Neural crest cell (in vitro differentiated cells): ENCODE data around the gene TMC1. TPM values are rescaled to one million over a fixed set of nuclear protein-coding genes. Genes with fewer than 3 reads are reported as not detected.

Experiments
- DNase-seq: peaks from one replicate; pipeline ENCODE4 v3.0.0; 2021; ENCODE audit warnings: low read depth, mixed read lengths, low spot score
- H3K27ac Mint-ChIP-seq: one replicate; pipeline ENCODE4 v1.8.0; 2021; ENCODE audit warnings: mild to moderate bottlenecking, mixed read lengths; ENCODE audit not compliant: unreplicated experiment
- H3K27me3 Mint-ChIP-seq: 2 replicates; pipeline ENCODE4 v1.8.0; 2021; ENCODE audit warnings: low read depth, mild to moderate bottlenecking, mixed read lengths
- H3K36me3 Mint-ChIP-seq: 2 replicates; pipeline ENCODE4 v1.8.0; 2021; ENCODE audit warnings: low read depth, mild to moderate bottlenecking, mixed read lengths
- H3K4me1 Mint-ChIP-seq: 2 replicates; pipeline ENCODE4 v1.8.0; 2021; ENCODE audit warnings: mixed read lengths
- H3K4me3 Mint-ChIP-seq: one replicate; pipeline ENCODE4 v1.8.0; 2021; ENCODE audit warnings: mild to moderate bottlenecking, mixed read lengths
- H3K9me3 Mint-ChIP-seq: 2 replicates; pipeline ENCODE4 v1.8.0; 2021; ENCODE audit warnings: mixed read lengths
- total RNA-seq: library from RNA; stranded (reverse); gene quantifications from 2 replicates; pipeline ENCODE4 v1.2.1, GENCODE V29; 2021
- TF ChIP-seq, protein P1 (sequence below): fragments of 200-600 bp; sonication (generic); conservative IDR thresholded peaks from 2 replicates; pipeline ENCODE4 v1.5.0; 2021; ENCODE audit warnings: antibody characterized with exemption, mild to moderate bottlenecking

The TMC1 gene
- total RNA-seq, 1 donor from 2014 or later: 0.33 TPM

DNA sequence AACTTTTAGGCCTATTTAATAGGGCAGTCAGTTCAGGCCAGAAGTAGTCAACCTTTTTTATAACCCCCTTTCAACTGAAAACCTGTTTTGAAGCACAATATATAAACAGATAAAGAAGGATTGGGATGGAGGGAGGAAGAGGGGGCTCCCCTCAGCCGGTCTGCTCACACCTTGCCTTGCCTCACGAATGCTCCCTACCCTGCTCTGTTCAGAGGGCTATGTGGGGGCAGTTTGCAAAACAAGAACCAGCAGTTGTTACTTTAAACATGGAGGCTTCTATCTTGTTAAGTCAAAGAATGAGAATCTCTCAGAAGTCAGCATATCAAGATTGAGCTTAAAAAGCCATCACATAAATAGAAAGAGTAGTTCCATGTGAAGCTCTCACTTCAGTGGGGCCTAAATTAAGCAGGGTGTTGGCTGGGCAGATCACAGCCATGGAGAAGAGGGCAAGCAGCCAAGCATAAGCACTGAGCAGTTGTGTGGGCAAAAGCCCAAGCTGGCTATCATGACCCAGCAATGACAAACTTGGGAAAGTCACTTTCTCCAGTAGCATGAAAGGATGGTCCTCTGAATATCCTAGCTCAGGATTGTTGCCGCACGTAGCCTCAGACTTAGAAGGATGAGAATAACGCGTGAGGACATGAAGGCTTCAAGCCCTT is 360.8 kb downstream of the TMC1 start:
- peaks cover 16% of the 10 kb centered on the region for H3K9me3 Mint-ChIP-seq

DNA sequence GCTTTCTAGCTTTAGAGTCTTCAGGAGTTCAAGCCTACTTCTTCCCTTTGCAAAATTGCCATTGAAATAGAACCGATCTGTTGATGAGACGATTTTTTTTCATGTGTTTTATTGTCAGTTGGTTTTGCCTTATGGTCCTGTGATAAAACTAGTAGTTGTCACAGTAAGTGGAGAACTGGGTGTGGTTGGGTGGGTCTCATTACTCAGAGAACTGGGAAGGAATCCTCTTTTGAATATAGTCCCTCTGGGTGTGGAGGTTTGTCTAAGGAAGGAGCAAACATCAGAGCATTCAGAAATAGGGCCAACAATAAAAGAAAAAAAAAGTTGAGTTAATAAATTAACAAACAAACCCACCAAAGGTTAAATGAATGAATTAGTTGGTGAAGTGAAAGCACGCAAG is 362.5 kb downstream of the TMC1 start:
- no peaks in the 10 kb centered on the region for H3K36me3 Mint-ChIP-seq
- no peak overlapping the region for H3K4me3 Mint-ChIP-seq
- H3K27me3 Mint-ChIP-seq: no peaks in the 10 kb centered on the region
- TF ChIP-seq, protein P1, sequence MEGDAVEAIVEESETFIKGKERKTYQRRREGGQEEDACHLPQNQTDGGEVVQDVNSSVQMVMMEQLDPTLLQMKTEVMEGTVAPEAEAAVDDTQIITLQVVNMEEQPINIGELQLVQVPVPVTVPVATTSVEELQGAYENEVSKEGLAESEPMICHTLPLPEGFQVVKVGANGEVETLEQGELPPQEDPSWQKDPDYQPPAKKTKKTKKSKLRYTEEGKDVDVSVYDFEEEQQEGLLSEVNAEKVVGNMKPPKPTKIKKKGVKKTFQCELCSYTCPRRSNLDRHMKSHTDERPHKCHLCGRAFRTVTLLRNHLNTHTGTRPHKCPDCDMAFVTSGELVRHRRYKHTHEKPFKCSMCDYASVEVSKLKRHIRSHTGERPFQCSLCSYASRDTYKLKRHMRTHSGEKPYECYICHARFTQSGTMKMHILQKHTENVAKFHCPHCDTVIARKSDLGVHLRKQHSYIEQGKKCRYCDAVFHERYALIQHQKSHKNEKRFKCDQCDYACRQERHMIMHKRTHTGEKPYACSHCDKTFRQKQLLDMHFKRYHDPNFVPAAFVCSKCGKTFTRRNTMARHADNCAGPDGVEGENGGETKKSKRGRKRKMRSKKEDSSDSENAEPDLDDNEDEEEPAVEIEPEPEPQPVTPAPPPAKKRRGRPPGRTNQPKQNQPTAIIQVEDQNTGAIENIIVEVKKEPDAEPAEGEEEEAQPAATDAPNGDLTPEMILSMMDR: no peak
- no peak overlapping the region for H3K27ac Mint-ChIP-seq
- no peaks in the 10 kb centered on the region for H3K4me1 Mint-ChIP-seq
- H3K9me3 Mint-ChIP-seq: peaks cover 3% of the 10 kb centered on the region
- DNase-seq: no peak

More for the DNA sequence above, 360.8 kb downstream of the TMC1 start:
- TF ChIP-seq, protein P1: no peak
- Mint-ChIP-seq H3K27me3 (no peaks in the 10 kb centered on the region), H3K4me3 (no peak overlapping the region), H3K27ac (no peak overlapping the region), H3K4me1 (no peaks in the 10 kb centered on the region), H3K36me3 (no peaks in the 10 kb centered on the region)
- DNase-seq: no peak

DNA sequence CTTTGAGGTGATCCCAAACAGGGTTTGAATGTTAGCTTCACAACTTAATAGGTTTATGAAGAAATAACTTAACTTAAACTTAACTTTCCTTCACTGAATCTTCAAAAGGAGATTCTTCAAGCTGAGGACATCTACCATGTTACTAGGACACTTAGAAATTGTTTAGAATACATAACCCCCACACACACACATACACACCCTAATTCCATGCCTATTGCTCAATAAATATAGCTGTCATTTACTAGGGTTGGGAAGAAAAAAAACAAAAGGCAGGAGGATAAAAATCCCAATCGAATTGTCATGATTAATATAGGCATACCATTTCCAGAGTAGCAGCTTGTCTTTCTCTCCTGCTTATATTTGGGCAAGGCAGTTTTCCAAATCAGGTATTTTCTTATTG is 363.1 kb downstream of the TMC1 start:
- Mint-ChIP-seq H3K27ac (no peak overlapping the region), H3K27me3 (no peaks in the 10 kb centered on the region), H3K4me3 (no peak overlapping the region), H3K9me3 (peaks cover 2% of the 10 kb centered on the region), H3K36me3 (no peaks in the 10 kb centered on the region), H3K4me1 (no peaks in the 10 kb centered on the region)
- DNase-seq: no peak
- TF ChIP-seq, protein P1: no peak

Other genes starting within 250 kb of the TMC1 start
- gene ZFAND5, start 156.4 kb upstream of the TMC1 start, total RNA-seq: 194 and 201 TPM in 2 replicates